Neural cell (in vitro differentiated cells): ENCODE results near the gene ENG. TPM values are rescaled to one million over a fixed set of nuclear protein-coding genes. Genes with fewer than 3 reads are reported as not detected.

Source experiments
- H2AFZ ChIP-seq: fragments of 200-600, 300-800 bp; sonication (generic), shearing (Covaris generic); 2 replicates; pipeline ENCODE4 v1.6.0; 2014; ENCODE audit warnings: low read depth, mild to moderate bottlenecking, antibody characterized with exemption, low read length, moderate library complexity
- H3F3A ChIP-seq: fragments of 200-600 bp; shearing (Covaris generic); 2 replicates; pipeline ENCODE4 v1.6.1; 2016; ENCODE audit warnings: mild to moderate bottlenecking, moderate library complexity, mixed read lengths, antibody characterized with exemption, low read length; ENCODE audit not compliant: insufficient read depth, poor library complexity, severe bottlenecking
- H3K27ac ChIP-seq: fragments of 200-600, 300-800 bp; sonication (generic), shearing (Covaris generic); 2 replicates; pipeline ENCODE4 v1.5.1; 2014; ENCODE audit warnings: mild to moderate bottlenecking, low read length, moderate library complexity
- H3K27me3 ChIP-seq: fragments of 300-800, 200-600 bp; sonication (generic), shearing (Covaris generic); 2 replicates; pipeline ENCODE4 v1.6.0; 2014; ENCODE audit warnings: mild to moderate bottlenecking, low read depth, low read length, moderate library complexity; ENCODE audit not compliant: insufficient read depth
- H3K36me3 ChIP-seq: fragments of 300-800, 200-600 bp; sonication (generic), shearing (Covaris generic); 2 replicates; pipeline ENCODE4 v1.5.1; 2014; ENCODE audit warnings: mild to moderate bottlenecking, antibody characterized with exemption, low read length, moderate library complexity; ENCODE audit not compliant: insufficient read depth
- H3K4me2 ChIP-seq: fragments of 300-800, 200-600 bp; sonication (generic), shearing (Covaris generic); 2 replicates; pipeline ENCODE4 v1.6.0; 2014; ENCODE audit warnings: mild to moderate bottlenecking, low read length
- H3K4me3 ChIP-seq: fragments of 300-800, 200-600 bp; sonication (generic), shearing (Covaris generic); 2 replicates; pipeline ENCODE4 v1.5.1; 2014; ENCODE audit warnings: mild to moderate bottlenecking, low read length, moderate library complexity
- H3K79me2 ChIP-seq: fragments of 200-600 bp; shearing (Covaris generic); replicated peaks from 2 replicates; pipeline ENCODE4 v1.6.0; 2014; ENCODE audit warnings: mild to moderate bottlenecking, low read length, moderate library complexity; ENCODE audit not compliant: insufficient read depth
- H3K9ac ChIP-seq: fragments of 300-800, 200-600 bp; sonication (generic), shearing (Covaris generic); 2 replicates; pipeline ENCODE4 v1.6.1; 2016; ENCODE audit warnings: mild to moderate bottlenecking, low read length, mixed read lengths
- H3K9me2 ChIP-seq: fragments of 200-600 bp; shearing (Covaris generic); 2 replicates; pipeline ENCODE4 v1.6.1; 2016; ENCODE audit warnings: mild to moderate bottlenecking, low read length, mixed read lengths; ENCODE audit not compliant: insufficient read depth
- H3K9me3 ChIP-seq: fragments of 200-600, 300-800 bp; sonication (generic), shearing (Covaris generic); 2 replicates; pipeline ENCODE4 v1.6.1; 2016; ENCODE audit warnings: mild to moderate bottlenecking, mixed run types, low read length, moderate library complexity, mixed read lengths
- H4K20me1 ChIP-seq: fragments of 200-600 bp; shearing (Covaris generic); 2 replicates; pipeline ENCODE4 v1.6.1; 2016; ENCODE audit warnings: mild to moderate bottlenecking, mixed run types; ENCODE audit not compliant: insufficient read depth
- CTCF ChIP-seq: fragments of 450-650 bp; IDR thresholded peaks from 2 replicates; pipeline ENCODE4 v1.5.1; 2014; ENCODE audit warnings: antibody characterized with exemption, mild to moderate bottlenecking, moderate library complexity; ENCODE audit not compliant: poor library complexity, severe bottlenecking
- EP300 ChIP-seq: fragments of 450-650 bp; conservative IDR thresholded peaks from 2 replicates; pipeline ENCODE4 v1.6.1; 2014; ENCODE audit warnings: antibody characterized with exemption, mild to moderate bottlenecking, moderate library complexity; ENCODE audit not compliant: poor library complexity, severe bottlenecking
- EZH2 ChIP-seq: fragments of 200-600, 300-800 bp; shearing (Covaris generic), sonication (generic); IDR thresholded peaks from 2 replicates; pipeline ENCODE4 v1.6.1; 2014; ENCODE audit warnings: antibody characterized with exemption, low read length, borderline replicate concordance, mild to moderate bottlenecking; ENCODE audit not compliant: insufficient read depth, poor library complexity, severe bottlenecking
- MXI1 ChIP-seq: fragments of 450-650 bp; conservative IDR thresholded peaks from 2 replicates; pipeline ENCODE4 v1.6.1; 2014; ENCODE audit warnings: antibody characterized with exemption, mild to moderate bottlenecking; ENCODE audit not compliant: poor library complexity, severe bottlenecking
- POLR2AphosphoS5 ChIP-seq: IDR thresholded peaks from 2 replicates; pipeline ENCODE4 v1.6.1; 2012
- RAD21 ChIP-seq: fragments of 450-650 bp; conservative IDR thresholded peaks from 2 replicates; pipeline ENCODE4 v1.6.1; 2014; ENCODE audit warnings: antibody characterized with exemption, mild to moderate bottlenecking, moderate library complexity
- REST ChIP-seq: IDR thresholded peaks from 2 replicates; pipeline ENCODE4 v1.6.1; 2012; ENCODE audit warnings: borderline replicate concordance
- SMC3 ChIP-seq: fragments of 450-650 bp; conservative IDR thresholded peaks from 2 replicates; pipeline ENCODE4 v1.6.1; 2014; ENCODE audit warnings: antibody characterized with exemption, mild to moderate bottlenecking, moderate library complexity; ENCODE audit not compliant: poor library complexity
- TAF1 ChIP-seq: IDR thresholded peaks from 2 replicates; pipeline ENCODE4 v1.6.1; 2012; ENCODE audit warnings: low read depth
- polyA plus RNA-seq: library from polyadenylated mRNA; depleted of rRNA; stranded (reverse); fragments of >200 nt; gene quantifications from 2 replicates; pipeline ENCODE4 v1.2.3, GENCODE V29; 2014

The ENG gene
- polyA plus RNA-seq, 1 donor from 2014 or later = not detected

- no peaks in the 10 kb centered on the region for H4K20me1 ChIP-seq
- H3K9ac ChIP-seq = no peak overlapping the region
- no peaks in the 10 kb centered on the region for H3K9me2 ChIP-seq
- H3K9me3 ChIP-seq = no peaks in the 10 kb centered on the region
- H3K27ac ChIP-seq = no peak overlapping the region
- H3K36me3 ChIP-seq = no peaks in the 10 kb centered on the region
- H3K27me3 ChIP-seq = no peaks in the 10 kb centered on the region
- no peaks in the 10 kb centered on the region for H3F3A ChIP-seq
- no peaks in the 10 kb centered on the region for H3K79me2 ChIP-seq
- H2AFZ ChIP-seq = no peak overlapping the region
- H3K4me2 ChIP-seq = no peak overlapping the region
- no peak overlapping the region for H3K4me3 ChIP-seq
- TF ChIP-seq RAD21 (no peak), TAF1 (no peak), SMC3 (no peak), EZH2 (no peak), EP300 (no peak)
These were observed 11.4 kb upstream of the ENG start for GRCh38 chr9:127865645-127866464.

GRCh38 chr9:127863191-127863621 lies 8.7 kb upstream of the ENG start:
- H2AFZ ChIP-seq = no peak overlapping the region
- no peak overlapping the region for H3K4me3 ChIP-seq
- no peaks in the 10 kb centered on the region for H3K36me3 ChIP-seq
- H3K27ac ChIP-seq = no peak overlapping the region
- H3K4me2 ChIP-seq = no peak overlapping the region
- H3K9ac ChIP-seq = no peak overlapping the region
- H3K27me3 ChIP-seq = no peaks in the 10 kb centered on the region
- TF ChIP-seq EZH2 (no peak), SMC3 (no peak), CTCF (no peak), REST (no peak), TAF1 (no peak), EP300 (no peak), POLR2AphosphoS5 (no peak), RAD21 (no peak), MXI1 (no peak)
- H3K9me2 ChIP-seq = no peaks in the 10 kb centered on the region
- H3F3A ChIP-seq = no peaks in the 10 kb centered on the region
- no peaks in the 10 kb centered on the region for H3K79me2 ChIP-seq
- H4K20me1 ChIP-seq = no peaks in the 10 kb centered on the region
- no peaks in the 10 kb centered on the region for H3K9me3 ChIP-seq
